Stimulated activated naive CD4-positive, alpha-beta T cell treated with Interleukin-2 at 50 U/mL for 16 hours (primary cell): Measurements from ENCODE around the gene NRGN.

Experiments used
- DNase-seq: peaks from one replicate; lab custom pipeline; 2025; lab: John Stamatoyannopoulos, UW

NRGN gene

DNA sequence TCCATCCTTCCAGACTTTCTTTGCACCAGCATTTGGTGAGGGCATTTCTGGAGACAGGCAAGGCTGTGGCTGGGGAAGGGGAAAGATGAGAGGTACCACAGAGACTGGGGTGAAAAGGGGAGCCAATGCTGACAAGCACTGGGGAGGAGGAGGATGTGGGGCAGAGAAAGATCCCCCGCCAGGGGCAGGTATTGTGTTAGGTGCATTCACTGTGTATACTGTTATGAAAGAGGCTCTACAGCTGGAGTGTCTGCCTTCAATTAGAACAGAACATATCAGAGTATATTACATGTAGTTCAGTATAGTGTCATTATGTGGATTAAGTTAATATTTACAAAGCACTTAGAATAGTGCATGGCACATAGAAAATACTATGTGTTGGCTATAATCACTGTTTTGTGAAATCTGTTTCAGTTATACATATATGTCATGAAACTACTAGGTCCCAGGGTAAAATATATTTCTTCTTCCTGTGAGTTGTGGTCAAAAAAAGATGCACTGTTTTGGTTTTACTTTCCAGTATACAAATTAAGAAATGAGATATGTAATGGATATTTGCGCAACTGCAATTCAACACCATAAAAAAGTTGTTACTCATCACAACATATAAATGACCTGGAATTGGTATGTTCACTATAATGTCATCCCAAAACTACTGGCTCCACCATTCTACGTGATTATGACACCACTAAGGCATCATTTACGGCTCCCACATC, 52.0 kb downstream of the NRGN start:
- DNase-seq = no peak

DNA sequence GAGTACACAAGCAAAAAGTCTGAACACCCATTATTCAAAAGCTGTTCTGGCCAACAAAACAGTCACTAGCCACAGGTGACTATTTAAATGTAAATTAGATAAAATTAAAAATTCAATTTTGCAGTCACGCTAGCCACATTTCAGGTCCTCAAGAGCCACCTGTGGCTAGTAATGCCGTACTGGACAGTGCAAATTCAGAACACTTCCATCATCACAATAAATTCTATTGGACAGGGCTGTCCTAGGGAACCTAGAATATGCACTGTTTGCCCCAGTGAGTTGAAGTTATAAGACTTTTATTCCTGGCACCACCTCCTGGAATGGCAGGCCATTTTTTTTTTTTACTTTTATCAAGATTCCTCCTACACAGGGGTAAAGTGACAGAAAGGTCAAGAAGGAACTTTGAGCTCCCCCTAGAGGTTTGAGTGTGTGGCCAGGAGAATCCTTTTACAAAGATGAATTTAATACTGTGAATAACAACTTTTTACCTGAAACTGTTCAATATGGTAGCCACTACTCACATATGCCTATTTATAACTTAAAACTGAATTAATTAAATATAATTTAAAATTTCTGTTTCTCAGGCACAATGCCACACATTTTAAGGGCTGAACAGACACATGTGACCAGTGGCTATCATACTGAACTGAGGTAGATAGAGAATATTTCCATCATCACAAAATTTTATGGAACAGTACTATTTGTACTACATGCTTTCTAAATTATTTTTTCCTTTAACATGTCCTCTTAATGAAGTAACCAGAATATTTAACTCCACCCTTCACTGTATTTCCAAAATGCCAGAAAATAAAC, 53.9 kb downstream of the NRGN start:
- DNase-seq = no peak

GRCh38 chr11:124796312-124796711, 56.6 kb downstream of the NRGN start:
- DNase-seq = no peak
